PC-9 (cell line): Measurements from ENCODE around the gene ANKRD33B. TPM values are rescaled to one million over a fixed set of nuclear protein-coding genes. Genes with fewer than 3 reads are reported as not detected.

Source experiments
- BruUV-seq: library from RNA; stranded (reverse); fragments of 400-500 nt; replicated peaks from 2 replicates; lab custom pipeline; 2021; lab: Mats Ljungman, UMichigan
- CTCF ChIA-PET: fragments of 300-600 bp; sonication (Branson Sonifier 250); formaldehyde crosslinking; loops from one replicate; lab custom pipeline; 2022; ENCODE audit warnings: antibody characterized with exemption; lab: Charles Lee
- POLR2A ChIA-PET: fragments of 300-600 bp; sonication (Branson Sonifier 250); formaldehyde crosslinking; loops from one replicate; lab custom pipeline; 2022; ENCODE audit warnings: antibody characterized with exemption; ENCODE audit not compliant: unreplicated experiment; lab: Charles Lee
- DNase-seq, 2 experiments: peaks; one replicate each; pipeline versions ENCODE4 v3.0.0 to v3.0.0-alpha.2; 2015 to 2022; ENCODE audit warnings: mixed read lengths in 1 of 2
- H2AFZ ChIP-seq: fragments of 200-600 bp; sonication (generic); 2 replicates; pipeline ENCODE4 v1.8.1; 2017; ENCODE audit warnings: antibody characterized with exemption
- H3F3A ChIP-seq: fragments of 200-600 bp; sonication (generic); 2 replicates; pipeline ENCODE4 v1.8.1; 2017; ENCODE audit warnings: antibody characterized with exemption, mild to moderate bottlenecking, low read depth; ENCODE audit not compliant: insufficient read depth
- H3K27ac ChIP-seq: fragments of 200-600 bp; sonication (generic); 2 replicates; pipeline ENCODE4 v1.6.1; 2016; ENCODE audit warnings: mixed run types
- H3K27me3 ChIP-seq: fragments of 200-600 bp; sonication (generic); 2 replicates; pipeline ENCODE4 v1.6.1; 2016; ENCODE audit warnings: low read depth, mixed run types; ENCODE audit not compliant: insufficient read depth
- H3K36me3 ChIP-seq: fragments of 200-600 bp; sonication (generic); 2 replicates; pipeline ENCODE4 v1.6.1; 2016; ENCODE audit warnings: low read depth, mixed run types
- H3K4me1 ChIP-seq: fragments of 200-600 bp; sonication (generic); replicated peaks from 2 replicates; pipeline ENCODE4 v1.6.1; 2016; ENCODE audit warnings: mixed run types; ENCODE audit not compliant: insufficient read depth
- H3K4me2 ChIP-seq: fragments of 200-600 bp; sonication (generic); 2 replicates; pipeline ENCODE4 v1.6.1; 2017; ENCODE audit warnings: mixed run types
- H3K4me3 ChIP-seq: fragments of 200-600 bp; sonication (generic); 2 replicates; pipeline ENCODE4 v1.6.1; 2016; ENCODE audit warnings: mixed run types
- H3K79me2 ChIP-seq: fragments of 200-600 bp; sonication (generic); 2 replicates; pipeline ENCODE4 v1.6.1; 2017; ENCODE audit warnings: low read depth, mixed run types
- H3K9me2 ChIP-seq: fragments of 200-600 bp; sonication (generic); 2 replicates; pipeline ENCODE4 v1.8.1; 2017; ENCODE audit warnings: mild to moderate bottlenecking; ENCODE audit not compliant: insufficient read depth
- H3K9me3 ChIP-seq: fragments of 200-600 bp; sonication (generic); 2 replicates; pipeline ENCODE4 v1.8.1; 2016; ENCODE audit warnings: low read depth; ENCODE audit not compliant: insufficient read depth
- H4K20me1 ChIP-seq: fragments of 200-600 bp; sonication (generic); 2 replicates; pipeline ENCODE4 v1.8.1; 2017; ENCODE audit not compliant: insufficient read depth
- EZH2 ChIP-seq: fragments of 200-600 bp; sonication (generic); IDR thresholded peaks from 2 replicates; pipeline ENCODE4 v1.8.0; 2017; ENCODE audit warnings: antibody characterized with exemption, low read depth
- intact Hi-C: fragments of 100-400 bp; cut with micrococcal nuclease; formaldehyde crosslinking; loops from one replicate; pipeline ENCODE4 v1.10.0; 2022; ENCODE audit not compliant: unreplicated experiment
- total RNA-seq: library from RNA; stranded (reverse); gene quantifications from 2 replicates; pipeline ENCODE4 v1.2.3, GENCODE V29; 2021
- TF ChIP-seq, protein P1 (sequence below): fragments of 200-600 bp; sonication (generic); conservative IDR thresholded peaks from 2 replicates; pipeline ENCODE4 v1.6.1; 2017; ENCODE audit warnings: mixed run types, antibody characterized with exemption, mild to moderate bottlenecking, moderate library complexity

Gene ANKRD33B
- total RNA-seq, 1 experiment from 2014 or later: 32.1 TPM

DNA sequence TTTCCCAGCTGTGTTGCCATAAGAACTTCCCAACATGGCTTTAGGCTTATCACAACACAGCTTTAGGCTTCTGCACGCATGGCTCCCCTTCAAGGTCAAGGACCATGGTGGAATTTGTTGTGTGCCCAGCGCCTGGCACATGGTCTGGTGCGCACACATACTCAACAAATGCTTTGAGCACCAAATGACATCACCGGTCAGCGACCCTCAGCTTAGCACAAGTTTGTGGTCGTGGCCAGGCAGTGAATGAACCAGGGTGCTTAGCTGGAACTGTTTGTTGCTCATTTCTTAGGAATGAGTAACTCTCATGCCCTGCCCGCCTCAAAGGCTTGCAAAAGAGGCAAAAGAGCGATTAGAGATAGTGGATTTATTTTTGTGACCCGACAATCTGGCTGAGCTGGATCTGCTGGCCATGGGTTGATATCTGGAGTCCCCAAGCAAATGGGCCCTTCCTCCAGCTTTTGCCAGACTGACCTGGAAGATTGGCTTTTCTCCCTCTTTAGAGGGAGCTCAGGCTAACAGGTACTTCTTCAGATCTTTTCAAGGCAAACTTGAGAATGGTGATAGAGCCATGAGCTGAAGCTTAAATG is 138.3 kb downstream of the ANKRD33B start:
- peaks cover 66% of the 10 kb centered on the region for H3F3A ChIP-seq
- peak overlapping the region; percentile 96 for H3K27ac ChIP-seq
- intact Hi-C loops: loop anchor here (1.0 to 10.0 kb wide), 7 partner anchors 23 to 549 kb away; partner anchors contain the start of genes CCT5 and CMBL
- peak; percentile 94 to 99 for DNase-seq
- no peak overlapping the region for H2AFZ ChIP-seq
- peaks cover 65% of the 10 kb centered on the region for H3K79me2 ChIP-seq
- peak overlapping the region; percentile 80 for H3K4me2 ChIP-seq
- ChIA-PET CTCF (interaction anchor here (0.5 to 3.5 kb wide), 8 partner anchors 9 to 728 kb away, joined by 4 to 31 read pairs (median 6); partner anchors contain the start of gene DAP), POLR2A (interaction anchor here (0.5 to 2.0 kb wide), 10 partner anchors 23 to 447 kb away, joined by 3 to 14 read pairs (median 8); partner anchors contain the start of gene DAP)
- no peak for TF ChIP-seq EZH2
- TF ChIP-seq, protein P1, sequence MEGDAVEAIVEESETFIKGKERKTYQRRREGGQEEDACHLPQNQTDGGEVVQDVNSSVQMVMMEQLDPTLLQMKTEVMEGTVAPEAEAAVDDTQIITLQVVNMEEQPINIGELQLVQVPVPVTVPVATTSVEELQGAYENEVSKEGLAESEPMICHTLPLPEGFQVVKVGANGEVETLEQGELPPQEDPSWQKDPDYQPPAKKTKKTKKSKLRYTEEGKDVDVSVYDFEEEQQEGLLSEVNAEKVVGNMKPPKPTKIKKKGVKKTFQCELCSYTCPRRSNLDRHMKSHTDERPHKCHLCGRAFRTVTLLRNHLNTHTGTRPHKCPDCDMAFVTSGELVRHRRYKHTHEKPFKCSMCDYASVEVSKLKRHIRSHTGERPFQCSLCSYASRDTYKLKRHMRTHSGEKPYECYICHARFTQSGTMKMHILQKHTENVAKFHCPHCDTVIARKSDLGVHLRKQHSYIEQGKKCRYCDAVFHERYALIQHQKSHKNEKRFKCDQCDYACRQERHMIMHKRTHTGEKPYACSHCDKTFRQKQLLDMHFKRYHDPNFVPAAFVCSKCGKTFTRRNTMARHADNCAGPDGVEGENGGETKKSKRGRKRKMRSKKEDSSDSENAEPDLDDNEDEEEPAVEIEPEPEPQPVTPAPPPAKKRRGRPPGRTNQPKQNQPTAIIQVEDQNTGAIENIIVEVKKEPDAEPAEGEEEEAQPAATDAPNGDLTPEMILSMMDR: no peak
- no peaks in the 10 kb centered on the region for H4K20me1 ChIP-seq
- H3K36me3 ChIP-seq: 0 out of 2 replicates have a peak, but pooled peaks cover 5% of the 10 kb centered on the region
- H3K9me2 ChIP-seq: no peaks in the 10 kb centered on the region
- H3K4me3 ChIP-seq: peak overlapping the region; percentile 40
- H3K9me3 ChIP-seq: no peaks in the 10 kb centered on the region
- H3K4me1 ChIP-seq: peaks cover 69% of the 10 kb centered on the region
- BruUV-seq: no TSS peak
- H3K27me3 ChIP-seq: no peaks in the 10 kb centered on the region

DNA sequence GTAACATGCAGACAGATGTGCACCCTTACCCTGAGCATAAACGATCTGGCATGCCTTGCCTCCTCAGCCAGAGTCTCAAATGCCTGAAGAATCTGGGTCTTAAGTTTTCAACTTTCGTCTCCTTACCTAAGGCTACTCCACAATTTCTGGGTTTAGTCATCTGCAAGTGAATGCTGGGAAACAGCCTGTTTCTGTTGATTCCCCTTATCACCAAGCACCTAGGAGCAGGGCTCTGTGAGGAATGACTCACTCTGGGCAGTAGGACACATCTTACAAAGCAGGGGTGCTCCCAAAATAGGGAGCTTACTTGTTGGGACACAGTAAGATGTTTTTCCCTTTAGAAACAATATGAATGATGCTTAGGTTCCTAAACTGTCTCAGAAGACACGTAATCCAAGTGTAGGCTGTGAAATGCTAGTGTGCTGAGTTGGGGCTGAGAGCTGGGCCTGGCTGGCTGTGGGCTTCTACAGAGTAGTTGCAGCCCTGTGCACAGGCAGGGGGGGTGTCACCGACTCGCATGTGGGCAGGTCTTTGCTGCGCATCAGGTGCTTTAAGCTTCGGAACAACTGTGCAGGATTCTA is 139.1 kb downstream of the ANKRD33B start:
- Histone ChIP-seq H3K9me3 (no peaks in the 10 kb centered on the region), H3K27me3 (no peaks in the 10 kb centered on the region), H3F3A (peaks cover 69% of the 10 kb centered on the region), H3K79me2 (peaks cover 65% of the 10 kb centered on the region), H3K27ac (peak overlapping the region; percentile 96), H3K4me2 (peak overlapping the region; percentile 80), H2AFZ (no peak overlapping the region), H3K4me3 (peak overlapping the region; percentile 40; the same call in 1 of the 2 replicates), H4K20me1 (no peaks in the 10 kb centered on the region), H3K4me1 (peaks cover 77% of the 10 kb centered on the region), H3K36me3 (0 out of 2 replicates have a peak, but pooled peaks cover 5% of the 10 kb centered on the region), H3K9me2 (no peaks in the 10 kb centered on the region)
- intact Hi-C loops: loop anchor here (1.0 to 10.0 kb wide), 7 partner anchors 22 to 548 kb away; partner anchors contain the start of genes CCT5 and CMBL
- ChIA-PET POLR2A (interaction anchor here (0.9 to 2.0 kb wide), 4 partner anchors 22 to 70 kb away, joined by 9 to 14 read pairs (median 11); partner anchors contain the start of gene DAP), CTCF (interaction anchor here (0.5 to 3.5 kb wide), 10 partner anchors 8 to 333 kb away, joined by 3 to 31 read pairs (median 4); partner anchors contain the start of genes ANKRD33B and DAP)
- no peak for TF ChIP-seq EZH2
- TF ChIP-seq, protein P1: no peak
- peak; percentile 68 to 99 for DNase-seq
- no TSS peak for BruUV-seq

DNA sequence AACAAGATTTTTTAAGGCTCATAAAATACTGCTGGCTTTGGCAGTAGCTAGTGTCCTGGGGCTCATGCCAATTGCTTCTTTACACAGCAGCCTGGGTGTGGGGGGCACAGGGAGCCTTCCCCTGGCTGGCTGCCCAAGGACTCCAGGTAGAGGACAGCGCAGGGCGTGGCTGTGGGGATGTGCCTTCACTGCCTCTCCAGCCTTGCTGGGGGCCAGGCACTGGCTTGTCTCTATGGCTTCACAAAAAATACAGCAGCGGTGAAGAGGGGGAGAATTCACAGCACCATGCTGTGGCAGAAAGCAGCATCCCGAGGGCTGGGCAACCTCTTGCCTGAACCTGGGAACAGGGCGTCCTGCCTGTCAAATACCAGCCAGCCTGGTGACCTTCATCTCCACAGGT is 139.8 kb downstream of the ANKRD33B start:
- H3K4me3 ChIP-seq: no peak overlapping the region
- TF ChIP-seq EZH2: no peak
- TF ChIP-seq, protein P1: no peak

More for the DNA sequence above, 139.8 kb downstream of the ANKRD33B start:
- no TSS peak for BruUV-seq
- DNase-seq: peak in 1 of 2 experiments; percentile 75
- Histone ChIP-seq H3K27ac (peak overlapping the region; percentile 96), H3K4me2 (peak overlapping the region; percentile 80), H4K20me1 (no peaks in the 10 kb centered on the region), H3K36me3 (0 out of 2 replicates have a peak, but pooled peaks cover 5% of the 10 kb centered on the region), H3K9me2 (no peaks in the 10 kb centered on the region), H3K27me3 (no peaks in the 10 kb centered on the region), H3K4me1 (peaks cover 84% of the 10 kb centered on the region), H2AFZ (no peak overlapping the region), H3F3A (peaks cover 69% of the 10 kb centered on the region), H3K79me2 (peaks cover 65% of the 10 kb centered on the region), H3K9me3 (no peaks in the 10 kb centered on the region)
- POLR2A ChIA-PET: interaction anchor here (1.4 to 2.0 kb wide), 2 partner anchors 21 to 23 kb away, joined by 10 to 12 read pairs; no protein-coding TSS in a partner anchor
- intact Hi-C loops: loop anchor here (5.0 to 10.0 kb wide), 3 partner anchors 284 to 449 kb away; partner anchors contain the start of genes CCT5 and CMBL
- CTCF ChIA-PET: interaction anchor here (0.5 to 3.5 kb wide), 4 partner anchors 19 to 200 kb away, joined by 4 to 31 read pairs (median 6); no protein-coding TSS in a partner anchor
